Hepatocyte (in vitro differentiated cells): ENCODE measurements around the gene GCC1.

Experiments used
- EZH2 ChIP-seq: fragments of 200-600 bp; sonication (generic); IDR thresholded peaks from 2 replicates; pipeline ENCODE4 v1.6.1; 2016; ENCODE audit warnings: antibody characterized with exemption, mild to moderate bottlenecking, borderline replicate concordance
- EZH2phosphoT487 ChIP-seq: fragments of 200-600 bp; sonication (generic); IDR thresholded peaks from one replicate; pipeline ENCODE4 v1.6.1; 2018; ENCODE audit warnings: antibody characterized with exemption, mild to moderate bottlenecking, low read depth, moderate library complexity; ENCODE audit not compliant: unreplicated experiment, severe bottlenecking
- TF ChIP-seq, protein P1 (sequence below): fragments of 200-600 bp; sonication (generic); IDR thresholded peaks from 2 replicates; pipeline ENCODE4 v1.5.1; 2016; ENCODE audit warnings: antibody characterized with exemption, mild to moderate bottlenecking; ENCODE audit not compliant: poor library complexity

DNA sequence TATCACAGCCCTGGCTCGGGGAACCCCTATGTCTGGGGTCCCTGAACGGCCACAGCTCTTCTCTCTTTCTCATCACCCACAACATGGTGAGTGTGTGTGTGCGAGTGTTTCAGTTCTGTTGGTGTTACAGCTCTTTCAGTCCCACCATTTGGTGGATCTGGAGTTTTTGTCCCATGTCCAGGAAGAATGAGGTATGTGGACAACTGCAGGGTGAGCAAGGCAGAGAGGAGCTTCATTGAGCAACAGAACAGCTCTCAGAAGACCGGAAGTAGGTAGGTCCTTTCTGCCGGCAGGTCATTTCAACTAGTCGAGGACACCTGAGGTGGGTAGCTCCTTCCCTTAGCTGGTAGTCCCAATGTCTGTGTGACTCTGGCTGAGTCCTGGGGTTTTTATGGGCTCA, 23.1 kb upstream of the GCC1 start:
- TF ChIP-seq, protein P1, sequence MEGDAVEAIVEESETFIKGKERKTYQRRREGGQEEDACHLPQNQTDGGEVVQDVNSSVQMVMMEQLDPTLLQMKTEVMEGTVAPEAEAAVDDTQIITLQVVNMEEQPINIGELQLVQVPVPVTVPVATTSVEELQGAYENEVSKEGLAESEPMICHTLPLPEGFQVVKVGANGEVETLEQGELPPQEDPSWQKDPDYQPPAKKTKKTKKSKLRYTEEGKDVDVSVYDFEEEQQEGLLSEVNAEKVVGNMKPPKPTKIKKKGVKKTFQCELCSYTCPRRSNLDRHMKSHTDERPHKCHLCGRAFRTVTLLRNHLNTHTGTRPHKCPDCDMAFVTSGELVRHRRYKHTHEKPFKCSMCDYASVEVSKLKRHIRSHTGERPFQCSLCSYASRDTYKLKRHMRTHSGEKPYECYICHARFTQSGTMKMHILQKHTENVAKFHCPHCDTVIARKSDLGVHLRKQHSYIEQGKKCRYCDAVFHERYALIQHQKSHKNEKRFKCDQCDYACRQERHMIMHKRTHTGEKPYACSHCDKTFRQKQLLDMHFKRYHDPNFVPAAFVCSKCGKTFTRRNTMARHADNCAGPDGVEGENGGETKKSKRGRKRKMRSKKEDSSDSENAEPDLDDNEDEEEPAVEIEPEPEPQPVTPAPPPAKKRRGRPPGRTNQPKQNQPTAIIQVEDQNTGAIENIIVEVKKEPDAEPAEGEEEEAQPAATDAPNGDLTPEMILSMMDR, result no peak
- TF ChIP-seq EZH2phosphoT487 (no peak), EZH2 (no peak)
